PC-3 (cell line): ENCODE measurements around the gene COMMD3.

ENCODE experiments used
- CTCF ChIP-seq: fragments of 300-600 bp; sonication (generic); conservative IDR thresholded peaks from 2 replicates; pipeline ENCODE4 v1.5.1; 2017; ENCODE audit warnings: antibody characterized with exemption, low read depth, mild to moderate bottlenecking, low read length
- EZH2 ChIP-seq: fragments of 300-600 bp; sonication (generic); IDR thresholded peaks from one replicate; pipeline ENCODE4 v1.6.1; 2017; ENCODE audit warnings: antibody characterized with exemption, mild to moderate bottlenecking, low read length; ENCODE audit not compliant: unreplicated experiment
- EZH2phosphoT487 ChIP-seq: fragments of 300-600 bp; sonication (generic); IDR thresholded peaks from 2 replicates; pipeline ENCODE4 v1.6.1; 2018; ENCODE audit warnings: mild to moderate bottlenecking, antibody characterized with exemption, low read length, borderline replicate concordance

GRCh38 chr10:22309180-22310000 is 6.8 kb upstream of the COMMD3 start:
- TF ChIP-seq CTCF, result no peak
- TF ChIP-seq EZH2phosphoT487, result no peak
- TF ChIP-seq EZH2, result no peak
